NCI-H1105 treated with DMSO at 0.1 percent for 48 hours (cell line): ENCODE results near the gene SORD.
"Not testable (repeated sequence)": the region's sequence is repeated elsewhere in the genome, so short reads cannot be mapped to it uniquely, and the experiment has no call there.

Experiments used
- DNase-seq: peaks from one replicate; lab custom pipeline; 2025; lab: John Stamatoyannopoulos, UW

The SORD gene

DNA sequence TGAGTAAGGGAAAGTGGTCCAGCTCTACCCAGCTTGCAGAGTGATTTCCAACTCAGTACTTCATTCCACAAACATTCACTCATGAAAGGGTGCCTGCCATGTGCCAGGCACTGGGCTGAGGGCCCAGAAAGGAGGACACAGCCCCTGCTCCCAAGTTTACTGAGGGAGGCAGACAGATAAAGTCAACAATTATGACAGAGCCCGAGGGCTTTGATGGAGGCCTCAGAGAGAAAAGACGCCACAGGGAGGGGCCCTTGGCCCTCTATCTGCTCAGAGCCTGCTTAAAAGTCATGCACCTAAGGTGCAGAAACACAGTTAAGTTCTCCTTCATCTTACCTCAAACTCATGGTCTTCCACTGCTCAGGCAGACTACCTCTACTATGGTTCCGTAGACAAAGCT lies 1.7 kb downstream of the SORD start:
- DNase-seq, result not testable (repeated sequence)

DNA sequence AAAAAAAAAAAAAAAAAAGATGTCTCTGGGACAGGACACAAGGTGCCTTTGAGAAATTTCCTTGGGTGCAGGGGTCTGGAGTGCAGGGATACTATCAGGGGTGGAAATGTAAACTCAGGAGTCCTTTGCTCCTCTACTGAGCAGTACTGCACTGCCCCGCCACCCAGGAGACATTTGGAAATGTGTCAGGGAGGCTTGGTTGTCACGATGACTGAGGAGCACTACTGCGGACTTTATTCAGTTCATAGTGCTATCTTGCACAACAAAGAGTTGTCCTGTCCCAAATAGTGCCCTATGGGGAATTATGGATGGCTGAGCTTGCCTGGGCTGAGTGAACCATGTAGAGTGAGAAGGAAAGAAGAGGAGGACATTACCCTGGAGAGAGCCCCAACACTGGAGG lies 2.6 kb downstream of the SORD start:
- not testable (repeated sequence) for DNase-seq

- no peak for DNase-seq
These were observed 3.7 kb downstream of the SORD start for GRCh38 chr15:45026651-45027190.

GRCh38 chr15:45027220-45027619 lies 4.2 kb downstream of the SORD start:
- DNase-seq, result no peak

DNA sequence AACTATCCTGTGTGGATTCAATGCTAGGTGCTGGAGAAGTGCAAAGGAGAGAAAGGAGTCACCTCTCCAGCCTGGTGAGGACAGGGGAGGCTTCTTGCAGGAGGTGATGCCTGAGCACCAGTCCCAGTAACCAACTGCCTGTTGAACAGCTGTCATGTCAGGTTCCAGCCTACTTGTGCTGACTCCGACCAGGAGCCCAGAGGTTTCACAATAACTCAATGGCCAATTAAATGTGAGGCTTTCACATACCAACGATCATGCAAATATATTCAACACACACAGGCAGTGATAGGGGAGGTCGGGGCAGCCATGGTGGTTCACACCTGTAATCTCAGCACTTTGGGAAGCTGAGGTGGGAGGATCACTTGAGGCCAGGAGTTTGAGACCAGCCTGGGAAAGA lies 7.7 kb downstream of the SORD start:
- DNase-seq, result no peak

GRCh38 chr15:45031522-45032028 lies 8.6 kb downstream of the SORD start:
- DNase-seq, result not testable (repeated sequence)

GRCh38 chr15:45032501-45032900 lies 9.5 kb downstream of the SORD start:
- DNase-seq, result not testable (repeated sequence)

- not testable (repeated sequence) for DNase-seq
These were observed 11.1 kb downstream of the SORD start for GRCh38 chr15:45034087-45034486.

DNA sequence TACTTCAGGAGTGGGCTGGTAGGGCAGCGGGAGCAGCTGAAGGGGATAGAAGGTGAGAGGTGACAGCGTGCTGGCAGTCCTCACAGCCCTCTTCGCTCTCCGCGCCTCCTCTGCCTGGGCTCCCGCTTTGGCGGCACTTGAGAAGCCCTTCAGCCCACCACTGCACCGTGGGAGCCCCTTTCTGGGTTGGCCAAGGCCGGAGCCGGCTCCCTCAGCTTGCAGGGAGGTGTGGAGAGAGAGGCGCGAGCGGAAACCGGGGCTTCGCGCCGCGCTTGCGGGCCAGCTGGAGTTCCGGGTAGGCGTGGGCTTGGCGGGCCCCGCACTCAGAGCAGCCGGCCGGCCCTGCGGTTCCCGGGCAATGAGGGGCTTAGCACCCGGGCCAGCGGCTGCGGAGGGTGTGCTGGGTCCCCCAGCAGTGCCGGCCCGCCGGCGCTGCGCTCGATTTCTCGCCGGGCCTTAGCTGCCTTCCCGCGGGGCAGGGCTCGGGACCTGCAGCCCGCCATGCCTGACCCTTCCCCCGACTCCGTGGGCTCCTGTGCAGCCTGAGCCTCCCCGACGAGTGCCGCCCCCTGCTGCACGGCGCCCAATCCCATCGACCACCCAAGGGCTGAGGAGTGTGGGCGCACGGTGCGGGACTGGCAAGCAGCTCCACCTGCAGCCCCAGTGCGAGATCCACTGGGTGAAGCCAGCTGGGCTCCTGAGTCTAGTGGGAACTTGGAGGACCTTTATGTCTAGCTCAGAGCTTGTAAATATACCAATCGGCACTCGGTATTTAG lies 11.8 kb downstream of the SORD start:
- not testable (repeated sequence) for DNase-seq

GRCh38 chr15:45036812-45037781 lies 14.1 kb downstream of the SORD start:
- peak; percentile 38 for DNase-seq

DNA sequence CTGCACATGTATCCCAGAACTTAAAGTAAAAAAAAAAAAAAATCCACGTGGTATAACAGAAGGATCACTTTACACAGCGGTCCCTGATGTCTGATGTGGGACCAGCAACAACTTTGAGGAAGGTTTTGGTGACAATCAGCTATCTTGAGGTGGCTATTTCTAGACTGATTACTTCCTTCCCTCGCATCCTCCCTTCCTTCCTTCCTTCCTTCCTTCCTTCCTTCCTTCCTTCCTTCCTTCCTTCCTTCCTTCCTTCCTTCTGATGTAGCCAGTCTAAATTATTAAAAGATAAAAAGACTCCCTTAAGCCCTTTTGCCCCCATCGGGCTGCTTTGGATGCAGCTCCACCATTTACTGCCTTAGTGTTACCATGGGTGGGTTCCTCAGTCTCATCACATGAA lies 14.9 kb downstream of the SORD start:
- DNase-seq, result no peak

DNA sequence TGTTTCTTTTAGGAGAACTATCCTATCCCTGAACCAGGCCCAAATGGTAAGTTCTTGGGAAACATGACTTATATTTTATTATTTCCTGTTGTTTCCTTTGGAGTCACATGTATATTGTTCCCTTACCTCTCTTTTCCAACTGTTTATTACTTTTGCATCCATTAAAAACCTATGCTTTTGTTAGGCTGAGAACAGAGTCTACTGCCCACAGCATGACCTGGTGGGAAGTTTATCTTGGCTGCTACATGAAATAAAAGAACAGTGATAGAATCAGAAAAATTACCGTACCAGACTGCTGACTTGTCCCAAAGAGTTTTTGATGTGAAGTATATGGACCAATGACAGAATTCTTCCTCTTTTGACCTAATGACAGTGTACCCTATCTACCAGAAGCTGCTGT lies 17.4 kb downstream of the SORD start:
- not testable (repeated sequence) for DNase-seq

GRCh38 chr15:45041538-45041937 lies 18.5 kb downstream of the SORD start:
- not testable (repeated sequence) for DNase-seq

- DNase-seq, result not testable (repeated sequence)
These were observed 19.9 kb downstream of the SORD start for GRCh38 chr15:45042859-45043258.

- not testable (repeated sequence) for DNase-seq
These were observed 21.3 kb downstream of the SORD start for GRCh38 chr15:45044270-45044669.

- not testable (repeated sequence) for DNase-seq
These were observed 25.4 kb downstream of the SORD start for GRCh38 chr15:45048449-45048793.

GRCh38 chr15:45048794-45049631 lies 26.0 kb downstream of the SORD start:
- no peak for DNase-seq

DNA sequence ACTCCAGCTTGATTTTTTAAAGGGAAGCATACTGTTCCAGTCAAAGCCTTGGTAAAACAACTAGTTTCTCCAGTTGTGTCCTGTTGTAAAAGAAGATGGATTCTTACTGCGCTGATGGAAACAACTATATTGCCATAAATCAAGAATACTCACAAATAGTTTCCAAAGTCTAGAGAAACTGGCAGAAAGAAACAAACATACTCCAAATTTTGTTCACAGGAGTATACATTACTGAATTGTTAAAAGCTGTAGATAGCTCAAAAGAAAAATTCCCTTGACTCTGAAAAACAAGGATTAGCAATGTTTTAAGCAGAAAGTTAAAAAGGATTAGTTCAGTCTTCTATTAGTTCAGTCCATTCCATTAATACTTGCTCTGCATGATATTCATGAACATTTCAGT lies 27.6 kb downstream of the SORD start:
- DNase-seq, result no peak

- not testable (repeated sequence) for DNase-seq
These were observed 29.7 kb downstream of the SORD start for GRCh38 chr15:45052676-45053075.

DNA sequence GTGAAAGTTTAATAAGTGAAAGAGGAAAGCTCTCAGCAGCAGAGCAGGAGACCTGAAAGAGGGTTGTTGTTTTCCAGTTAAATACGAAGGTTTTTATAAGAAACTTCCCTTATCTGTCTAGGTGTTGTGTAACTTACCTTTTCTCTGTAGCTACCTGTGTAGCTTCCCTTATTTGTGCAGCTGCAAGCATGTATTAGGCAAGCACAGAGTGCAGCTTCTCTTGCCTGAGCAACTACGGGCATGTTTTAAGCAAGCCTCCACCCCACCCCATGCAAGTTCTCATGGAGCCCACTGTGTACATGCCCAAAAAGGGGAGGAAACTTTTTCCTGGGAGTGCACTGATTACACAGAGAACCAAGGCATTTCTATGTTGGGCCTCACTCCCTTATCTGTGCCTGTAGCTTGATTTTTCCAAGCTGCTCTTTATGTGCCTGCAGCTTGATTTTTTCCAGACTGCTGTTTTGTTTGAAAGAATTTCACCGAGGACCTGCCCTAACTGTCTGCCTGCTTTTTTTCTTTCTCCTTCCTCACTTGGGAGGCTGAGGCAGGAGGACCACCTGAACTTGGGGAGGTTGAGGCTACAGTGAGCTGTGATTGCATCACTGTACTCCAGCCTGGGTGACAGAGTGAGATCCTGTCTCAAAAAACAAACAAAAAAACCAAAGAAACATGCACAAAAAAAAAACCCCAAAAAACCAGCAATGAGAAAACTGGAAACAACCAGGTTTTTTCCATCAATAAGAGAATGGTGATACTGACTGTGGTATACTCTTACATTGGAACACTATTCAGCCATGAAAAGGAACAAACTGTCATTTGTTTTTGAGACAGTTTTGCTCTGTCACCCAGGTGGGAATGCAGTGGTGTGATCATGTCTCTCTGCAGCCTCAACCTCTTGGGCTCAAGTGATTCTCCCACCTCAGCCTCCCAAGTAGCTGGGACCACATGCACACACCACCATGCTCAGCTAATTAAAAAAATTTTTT lies 36.0 kb downstream of the SORD start:
- not testable (repeated sequence) for DNase-seq
